ENCODE results near the gene RUSC2. TPM values are rescaled to one million over a fixed set of nuclear protein-coding genes. Genes with fewer than 3 reads are reported as not detected.

The RUSC2 gene, protein sequence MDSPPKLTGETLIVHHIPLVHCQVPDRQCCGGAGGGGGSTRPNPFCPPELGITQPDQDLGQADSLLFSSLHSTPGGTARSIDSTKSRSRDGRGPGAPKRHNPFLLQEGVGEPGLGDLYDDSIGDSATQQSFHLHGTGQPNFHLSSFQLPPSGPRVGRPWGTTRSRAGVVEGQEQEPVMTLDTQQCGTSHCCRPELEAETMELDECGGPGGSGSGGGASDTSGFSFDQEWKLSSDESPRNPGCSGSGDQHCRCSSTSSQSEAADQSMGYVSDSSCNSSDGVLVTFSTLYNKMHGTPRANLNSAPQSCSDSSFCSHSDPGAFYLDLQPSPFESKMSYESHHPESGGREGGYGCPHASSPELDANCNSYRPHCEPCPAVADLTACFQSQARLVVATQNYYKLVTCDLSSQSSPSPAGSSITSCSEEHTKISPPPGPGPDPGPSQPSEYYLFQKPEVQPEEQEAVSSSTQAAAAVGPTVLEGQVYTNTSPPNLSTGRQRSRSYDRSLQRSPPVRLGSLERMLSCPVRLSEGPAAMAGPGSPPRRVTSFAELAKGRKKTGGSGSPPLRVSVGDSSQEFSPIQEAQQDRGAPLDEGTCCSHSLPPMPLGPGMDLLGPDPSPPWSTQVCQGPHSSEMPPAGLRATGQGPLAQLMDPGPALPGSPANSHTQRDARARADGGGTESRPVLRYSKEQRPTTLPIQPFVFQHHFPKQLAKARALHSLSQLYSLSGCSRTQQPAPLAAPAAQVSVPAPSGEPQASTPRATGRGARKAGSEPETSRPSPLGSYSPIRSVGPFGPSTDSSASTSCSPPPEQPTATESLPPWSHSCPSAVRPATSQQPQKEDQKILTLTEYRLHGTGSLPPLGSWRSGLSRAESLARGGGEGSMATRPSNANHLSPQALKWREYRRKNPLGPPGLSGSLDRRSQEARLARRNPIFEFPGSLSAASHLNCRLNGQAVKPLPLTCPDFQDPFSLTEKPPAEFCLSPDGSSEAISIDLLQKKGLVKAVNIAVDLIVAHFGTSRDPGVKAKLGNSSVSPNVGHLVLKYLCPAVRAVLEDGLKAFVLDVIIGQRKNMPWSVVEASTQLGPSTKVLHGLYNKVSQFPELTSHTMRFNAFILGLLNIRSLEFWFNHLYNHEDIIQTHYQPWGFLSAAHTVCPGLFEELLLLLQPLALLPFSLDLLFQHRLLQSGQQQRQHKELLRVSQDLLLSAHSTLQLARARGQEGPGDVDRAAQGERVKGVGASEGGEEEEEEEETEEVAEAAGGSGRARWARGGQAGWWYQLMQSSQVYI (N-terminal part only)
- 27.5 TPM for total RNA-seq
- long read RNA-seq, full-length matches to known transcripts: 1 of 35 reads
- long read RNA-seq, partial matches to known transcripts: 31 of 35 reads
- long read RNA-seq, other reads (novel, unspliced or antisense): 3 of 35 reads

DNA sequence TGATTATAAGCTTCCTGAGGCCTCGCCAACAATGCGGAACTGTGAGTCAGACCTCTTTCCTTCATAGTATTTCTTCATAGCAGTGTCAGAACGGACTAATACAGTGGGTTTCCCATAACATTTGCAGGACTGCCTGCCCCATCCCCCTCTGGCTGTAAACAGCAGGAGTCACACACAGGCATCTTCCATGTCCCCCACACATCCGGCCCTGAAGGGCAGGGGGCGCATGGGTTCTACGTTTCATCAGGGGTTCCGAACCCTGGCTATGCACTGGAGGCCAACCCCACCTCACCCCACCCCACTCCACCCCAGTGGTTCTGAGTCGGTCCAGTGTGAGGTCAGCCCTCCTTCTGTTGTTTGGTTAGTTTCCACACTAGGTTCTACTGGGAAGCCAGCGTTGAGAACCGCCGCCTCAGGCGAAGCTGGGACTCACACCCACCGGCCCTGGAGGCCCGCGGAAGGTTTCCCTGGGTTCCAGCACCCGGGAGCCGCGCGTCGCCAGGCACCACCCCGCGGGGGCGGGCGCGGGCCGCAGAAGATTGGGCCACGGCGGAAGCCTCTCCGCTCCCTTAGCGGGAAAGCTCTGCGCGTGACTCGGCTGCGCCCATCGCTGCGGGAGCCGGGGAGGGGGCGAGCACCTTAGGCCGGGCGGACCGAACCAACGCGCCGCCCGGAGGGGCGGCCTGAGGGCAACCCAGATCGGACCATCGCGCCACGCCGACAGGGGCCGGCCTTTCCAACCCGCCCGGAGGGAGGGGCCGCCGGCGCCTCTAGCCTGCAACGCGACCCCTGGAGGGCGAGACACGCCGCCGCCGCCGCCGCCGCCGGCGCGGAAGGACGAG, at the start of gene RUSC2:
Gene RUSC2 (plus strand): TSS at position 799 of the 842 bp plus-strand sequence. CDS start 56,411 bp downstream, outside the sequence.
- Histone ChIP-seq H3K9me3 (replicated peaks) (peaks cover 5% of the 10 kb centered on the region), H3K27me3 (ENCODE audit: low read depth) (no peaks in the 10 kb centered on the region), H3K4me1 (peaks cover 51% of the 10 kb centered on the region), H3K36me3 (no peaks in the 10 kb centered on the region), H3K4me3 (peak within 1 kb of the TSS; percentile 89), H3K27ac (replicated peaks) (peak within 1 kb of the TSS; percentile 93)
- intact Hi-C loops (cut with micrococcal nuclease): loop anchor here (5.0 kb wide), 1 partner anchor 63 kb away; no protein-coding TSS in a partner anchor
- TF ChIP-seq, protein P1, sequence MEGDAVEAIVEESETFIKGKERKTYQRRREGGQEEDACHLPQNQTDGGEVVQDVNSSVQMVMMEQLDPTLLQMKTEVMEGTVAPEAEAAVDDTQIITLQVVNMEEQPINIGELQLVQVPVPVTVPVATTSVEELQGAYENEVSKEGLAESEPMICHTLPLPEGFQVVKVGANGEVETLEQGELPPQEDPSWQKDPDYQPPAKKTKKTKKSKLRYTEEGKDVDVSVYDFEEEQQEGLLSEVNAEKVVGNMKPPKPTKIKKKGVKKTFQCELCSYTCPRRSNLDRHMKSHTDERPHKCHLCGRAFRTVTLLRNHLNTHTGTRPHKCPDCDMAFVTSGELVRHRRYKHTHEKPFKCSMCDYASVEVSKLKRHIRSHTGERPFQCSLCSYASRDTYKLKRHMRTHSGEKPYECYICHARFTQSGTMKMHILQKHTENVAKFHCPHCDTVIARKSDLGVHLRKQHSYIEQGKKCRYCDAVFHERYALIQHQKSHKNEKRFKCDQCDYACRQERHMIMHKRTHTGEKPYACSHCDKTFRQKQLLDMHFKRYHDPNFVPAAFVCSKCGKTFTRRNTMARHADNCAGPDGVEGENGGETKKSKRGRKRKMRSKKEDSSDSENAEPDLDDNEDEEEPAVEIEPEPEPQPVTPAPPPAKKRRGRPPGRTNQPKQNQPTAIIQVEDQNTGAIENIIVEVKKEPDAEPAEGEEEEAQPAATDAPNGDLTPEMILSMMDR (IDR thresholded peaks at IDR 0.05; ENCODE audit: borderline replicate concordance): peak; percentile 58
- peak; percentile 84 for DNase-seq

DNA sequence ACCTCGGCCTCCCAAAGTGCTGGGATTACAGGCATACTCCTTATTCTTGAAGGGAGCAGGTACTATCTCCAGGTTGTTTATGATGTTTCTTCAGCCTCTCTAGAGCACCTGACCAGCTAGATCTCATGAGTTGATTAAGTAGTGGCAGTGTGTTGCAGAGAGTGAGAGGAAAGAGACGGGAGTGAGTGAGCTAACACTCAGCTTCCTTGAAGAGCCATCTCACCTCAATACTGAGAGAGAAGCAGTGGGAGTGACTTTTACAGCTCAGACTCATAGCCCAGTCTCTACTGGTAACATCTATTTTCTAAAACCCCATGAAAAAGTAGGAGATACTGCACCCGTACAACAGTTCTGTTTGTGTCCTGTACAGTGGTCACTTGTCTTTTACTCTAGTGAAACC, 43.9 kb upstream of the RUSC2 start:
- H3K36me3 ChIP-seq: no peaks in the 10 kb centered on the region
- no peaks in the 10 kb centered on the region for H3K27me3 ChIP-seq (ENCODE audit: low read depth)
- H3K9me3 ChIP-seq (replicated peaks): no peaks in the 10 kb centered on the region
- TF ChIP-seq, protein P1 (IDR thresholded peaks at IDR 0.05; ENCODE audit: borderline replicate concordance): no peak
- no peak overlapping the region for H3K4me3 ChIP-seq
- DNase-seq: no peak
- no peak overlapping the region for H3K27ac ChIP-seq (replicated peaks)
- H3K4me1 ChIP-seq: no peaks in the 10 kb centered on the region
- intact Hi-C loops (cut with micrococcal nuclease): no loop called here

DNA sequence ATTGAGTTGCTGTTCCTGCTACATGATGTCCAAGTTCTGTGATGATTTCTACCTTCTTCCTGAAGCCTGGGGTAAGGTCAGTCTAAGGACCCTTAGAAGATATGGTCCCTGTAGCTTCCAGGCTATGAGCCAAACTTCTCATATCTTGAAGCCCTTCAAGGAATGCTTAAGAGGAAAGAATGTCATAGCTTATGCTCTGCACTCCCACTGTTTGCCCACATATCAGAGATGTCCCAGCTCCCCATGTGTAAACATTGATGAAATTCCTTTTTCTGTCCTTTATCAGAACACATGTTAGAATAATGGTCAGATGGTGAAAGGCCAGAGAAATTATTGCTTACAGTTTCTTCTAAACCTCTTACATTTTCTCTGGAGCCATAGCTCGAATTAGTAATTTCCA, 41.4 kb upstream of the RUSC2 start:
- H3K4me1 ChIP-seq: no peaks in the 10 kb centered on the region
- no peak for DNase-seq
- no peak overlapping the region for H3K4me3 ChIP-seq
- no peaks in the 10 kb centered on the region for H3K27me3 ChIP-seq (ENCODE audit: low read depth)
- H3K27ac ChIP-seq (replicated peaks): no peak overlapping the region
- intact Hi-C loops (cut with micrococcal nuclease): no loop called here
- H3K9me3 ChIP-seq (replicated peaks): no peaks in the 10 kb centered on the region
- TF ChIP-seq, protein P1 (IDR thresholded peaks at IDR 0.05; ENCODE audit: borderline replicate concordance): no peak
- H3K36me3 ChIP-seq: no peaks in the 10 kb centered on the region

DNA sequence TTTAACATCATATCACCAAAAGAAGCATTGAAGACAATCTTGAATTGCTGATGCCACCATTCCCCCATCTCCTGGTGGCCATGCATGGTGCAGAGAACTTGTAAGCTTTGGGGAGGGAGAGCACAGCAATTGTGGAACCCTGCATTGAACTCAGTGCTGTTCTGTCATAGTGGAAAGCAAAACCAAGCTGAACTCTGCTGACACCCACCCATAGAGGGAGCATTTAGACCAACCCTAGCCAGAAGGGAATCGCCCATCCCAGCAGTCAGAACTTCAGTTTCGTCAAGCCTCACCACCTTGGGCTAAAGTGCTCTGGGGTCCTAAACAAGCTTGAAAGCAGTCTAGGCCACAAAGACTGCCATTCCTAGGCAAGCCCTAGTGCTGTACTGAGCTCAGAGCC, 37.4 kb upstream of the RUSC2 start:
- no peak overlapping the region for H3K4me3 ChIP-seq
- no peak for DNase-seq
- H3K9me3 ChIP-seq (replicated peaks): peaks cover 12% of the 10 kb centered on the region
- intact Hi-C loops (cut with micrococcal nuclease): no loop called here
- H3K27ac ChIP-seq (replicated peaks): no peak overlapping the region
- no peaks in the 10 kb centered on the region for H3K4me1 ChIP-seq
- H3K36me3 ChIP-seq: no peaks in the 10 kb centered on the region
- TF ChIP-seq, protein P1 (IDR thresholded peaks at IDR 0.05; ENCODE audit: borderline replicate concordance): no peak
- H3K27me3 ChIP-seq (ENCODE audit: low read depth): no peaks in the 10 kb centered on the region
